Measurements from ENCODE around the gene LRCH1. TPM values are rescaled to one million over a fixed set of nuclear protein-coding genes. Genes with fewer than 3 reads are reported as not detected.

The LRCH1 gene
- total and polyA plus RNA-seq, 4 donors = 2.6 to 6.6 (median 3.4) TPM

DNA sequence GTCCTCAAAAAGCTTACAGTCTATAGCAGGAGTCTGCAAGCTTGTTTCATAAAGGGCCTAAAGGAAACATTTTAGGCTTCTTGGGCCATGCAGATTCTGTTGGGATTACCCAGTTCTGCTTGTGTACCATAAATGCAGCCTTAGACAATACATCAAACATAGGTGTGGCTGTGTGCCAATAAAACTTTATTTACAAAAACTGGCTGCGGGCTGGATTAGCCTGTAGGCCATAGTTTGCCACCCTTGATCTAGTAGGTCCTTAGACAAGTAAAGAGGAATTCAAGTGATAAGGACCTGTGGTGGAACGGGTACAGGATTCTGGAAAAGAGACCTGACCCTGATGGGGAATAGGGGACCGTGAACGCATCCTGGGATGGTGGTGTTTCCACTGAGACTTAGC lies 192.1 kb downstream of the LRCH1 start:
- 95% methylated on average over 4 of the region's 4 CpGs for WGBS
- Histone ChIP-seq H3K9ac (ENCODE audit: low read depth in 1 of 2, low read length in 2 of 2) (no peak overlapping the region), H3K4me1 (ENCODE audit: control insufficient read depth in 4 of 4, insufficient read depth in 4 of 4, low read length in 3 of 4) (no peaks in the 10 kb centered on the region), H3K4me3 (ENCODE audit: low read depth in 1 of 3, low read length in 3 of 3) (no peak overlapping the region), H3K27ac (ENCODE audit: low read depth in 1 of 2, low read length in 2 of 2) (no peak overlapping the region), H3K27me3 (ENCODE audit: control insufficient read depth in 4 of 4, insufficient read depth in 4 of 4, low read length in 3 of 4) (no peaks in the 10 kb centered on the region), H3K9me3 (ENCODE audit: control insufficient read depth in 4 of 4, low read length in 3 of 4) (no peaks in the 10 kb centered on the region), H3K36me3 (ENCODE audit: control insufficient read depth in 4 of 4, insufficient read depth in 3 of 4, low read depth in 1 of 4, low read length in 3 of 4) (peaks cover 3 to 33% (median 23%) of the 10 kb centered on the region in 4 donors)
- DNase-seq (ENCODE audit: low spot score) = no peak
- TF ChIP-seq GABPA (IDR thresholded peaks at IDR 0.05 in 1 of 2, conservative IDR thresholded peaks at IDR 0.05 in 1 of 2) (no peak), REST (IDR thresholded peaks at IDR 0.05) (no peak), SP1 (IDR thresholded peaks at IDR 0.05) (no peak), RXRA (IDR thresholded peaks at IDR 0.05) (no peak)

DNA sequence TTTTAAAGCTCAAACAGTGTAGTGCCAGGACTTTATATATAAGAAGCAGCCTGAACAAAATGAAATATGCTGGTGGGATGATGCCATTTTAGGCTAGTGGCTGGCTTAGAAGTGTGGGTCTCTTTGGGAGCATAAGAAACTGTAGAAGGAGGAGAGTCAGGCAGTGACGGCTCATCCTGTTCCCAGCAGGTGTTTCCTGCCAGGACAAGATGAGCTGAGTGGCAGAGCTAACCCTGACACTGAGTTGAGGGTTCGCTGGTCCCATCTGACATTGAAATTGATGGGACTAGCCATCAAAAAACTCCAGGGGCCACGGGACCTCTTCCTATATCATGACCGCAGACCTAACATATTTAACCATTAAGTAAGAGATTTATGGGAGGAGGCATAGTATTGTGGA lies 192.7 kb downstream of the LRCH1 start:
- no peak overlapping the region for H3K9ac ChIP-seq (ENCODE audit: low read depth in 1 of 2, low read length in 2 of 2)
- DNase-seq (ENCODE audit: low spot score) = no peak
- H3K27me3 ChIP-seq (ENCODE audit: control insufficient read depth in 4 of 4, insufficient read depth in 4 of 4, low read length in 3 of 4) = no peaks in the 10 kb centered on the region
- no peak overlapping the region for H3K4me3 ChIP-seq (ENCODE audit: low read depth in 1 of 3, low read length in 3 of 3)
- TF ChIP-seq HNF4G (IDR thresholded peaks at IDR 0.05) = no peak
- no peak for TF ChIP-seq HNF4A (conservative IDR thresholded peaks at IDR 0.05)
- no peak for TF ChIP-seq YY1 (IDR thresholded peaks at IDR 0.05)
- TF ChIP-seq FOXA2 (IDR thresholded peaks at IDR 0.05) = no peak
- no peak for TF ChIP-seq FOXA1 (IDR thresholded peaks at IDR 0.05)
- no peak for TF ChIP-seq REST (IDR thresholded peaks at IDR 0.05)
- TF ChIP-seq RXRA (IDR thresholded peaks at IDR 0.05) = no peak
- no peak for TF ChIP-seq GABPA (IDR thresholded peaks at IDR 0.05 in 1 of 2, conservative IDR thresholded peaks at IDR 0.05 in 1 of 2)
- no peak for TF ChIP-seq SP1 (IDR thresholded peaks at IDR 0.05)
- TF ChIP-seq JUND (IDR thresholded peaks at IDR 0.05) = no peak
- TF ChIP-seq ZBTB33 (IDR thresholded peaks at IDR 0.05) = no peak
- TF ChIP-seq, protein P1, sequence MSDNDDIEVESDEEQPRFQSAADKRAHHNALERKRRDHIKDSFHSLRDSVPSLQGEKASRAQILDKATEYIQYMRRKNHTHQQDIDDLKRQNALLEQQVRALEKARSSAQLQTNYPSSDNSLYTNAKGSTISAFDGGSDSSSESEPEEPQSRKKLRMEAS (IDR thresholded peaks at IDR 0.05) = no peak
- TF ChIP-seq CTCF (IDR thresholded peaks at IDR 0.05; ENCODE audit: low read depth, low read length, missing input control) = no peak
- TF ChIP-seq TAF1 (conservative IDR thresholded peaks at IDR 0.05) = no peak
- no peak for TF ChIP-seq RAD21 (IDR thresholded peaks at IDR 0.05)
- TF ChIP-seq EGR1 (IDR thresholded peaks at IDR 0.05; ENCODE audit: low read depth in 2 of 2) = no peak
- no peak for TF ChIP-seq NR2F2 (IDR thresholded peaks at IDR 0.05)
- TF ChIP-seq, protein P2, sequence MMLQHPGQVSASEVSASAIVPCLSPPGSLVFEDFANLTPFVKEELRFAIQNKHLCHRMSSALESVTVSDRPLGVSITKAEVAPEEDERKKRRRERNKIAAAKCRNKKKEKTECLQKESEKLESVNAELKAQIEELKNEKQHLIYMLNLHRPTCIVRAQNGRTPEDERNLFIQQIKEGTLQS (IDR thresholded peaks at IDR 0.05) = no peak
- H3K36me3 ChIP-seq (ENCODE audit: control insufficient read depth in 4 of 4, insufficient read depth in 3 of 4, low read depth in 1 of 4, low read length in 3 of 4) = peaks cover 6 to 39% (median 28%) of the 10 kb centered on the region in 4 donors
- no peak overlapping the region for H3K27ac ChIP-seq (ENCODE audit: low read depth in 1 of 2, low read length in 2 of 2)
- no peaks in the 10 kb centered on the region for H3K9me3 ChIP-seq (ENCODE audit: control insufficient read depth in 4 of 4, low read length in 3 of 4)
- 91% methylated on average over 4 of the region's 4 CpGs for WGBS
- no peaks in the 10 kb centered on the region for H3K4me1 ChIP-seq (ENCODE audit: control insufficient read depth in 4 of 4, insufficient read depth in 4 of 4, low read length in 3 of 4)
